GM19324 (cell line): Measurements from ENCODE around the gene PLA2G2F.

Experiments
- ATAC-seq: cut with Tn5 transposase; IDR thresholded peaks from one replicate; pipeline ENCODE4 v1.9.1; 2021; ENCODE audit warnings: mild to moderate bottlenecking, moderate library complexity; ENCODE audit not compliant: unreplicated experiment, low FRiP score

The PLA2G2F gene

GRCh38 chr1:20166051-20166450, 26.9 kb downstream of the PLA2G2F start:
- no peak for ATAC-seq

GRCh38 chr1:20167126-20167525, 28.0 kb downstream of the PLA2G2F start:
- no peak for ATAC-seq

- no peak for ATAC-seq
Observed at GRCh38 chr1:20168564-20169491, 29.7 kb downstream of the PLA2G2F start.

GRCh38 chr1:20169932-20170331, 30.8 kb downstream of the PLA2G2F start:
- no peak for ATAC-seq

GRCh38 chr1:20172033-20172590, 33.0 kb downstream of the PLA2G2F start:
- ATAC-seq, result no peak

- no peak for ATAC-seq
Observed at GRCh38 chr1:20174937-20175666, 36.0 kb downstream of the PLA2G2F start.

GRCh38 chr1:20178634-20179370, 39.7 kb downstream of the PLA2G2F start:
- no peak for ATAC-seq

GRCh38 chr1:20179371-20180128, 40.4 kb downstream of the PLA2G2F start:
- no peak for ATAC-seq

GRCh38 chr1:20180129-20180843, 41.2 kb downstream of the PLA2G2F start:
- ATAC-seq, result no peak

- no peak for ATAC-seq
Observed at GRCh38 chr1:20180844-20181207, 41.7 kb downstream of the PLA2G2F start.

GRCh38 chr1:20182415-20182814, 43.3 kb downstream of the PLA2G2F start:
- no peak for ATAC-seq

GRCh38 chr1:20183035-20183434, 43.9 kb downstream of the PLA2G2F start:
- no peak for ATAC-seq

- no peak for ATAC-seq
Observed at GRCh38 chr1:20183616-20184271, 44.6 kb downstream of the PLA2G2F start.

- ATAC-seq, result no peak
Observed at GRCh38 chr1:20184481-20184900, 45.4 kb downstream of the PLA2G2F start.

- ATAC-seq, result no peak
Observed at GRCh38 chr1:20184997-20185833, 46.1 kb downstream of the PLA2G2F start.

GRCh38 chr1:20185834-20186782, 47.0 kb downstream of the PLA2G2F start, which contains the start of the genes PLA2G2C and UBXN10:
Gene PLA2G2C, minus strand, starts transcription at chr1:20186518. Its CDS starts 9,155 bp downstream, at chr1:20177363.
Gene UBXN10, plus strand, starts transcription at chr1:20186096. Its CDS starts 4,466 bp downstream, at chr1:20190562.
- no peak for ATAC-seq
